Panc1 (cell line): Measurements from ENCODE around the gene SYTL1. TPM values are rescaled to one million over a fixed set of nuclear protein-coding genes. Genes with fewer than 3 reads are reported as not detected.

Experiments used
- ATAC-seq: fragments of 200-7000 bp; cut with Tn5 transposase; 2 replicates; pipeline ENCODE4 v1.9.1; 2020; ENCODE audit warnings: mild to moderate bottlenecking, moderate library complexity
- BruUV-seq: library from RNA; stranded (reverse); fragments of 400-500 nt; replicated peaks from 2 replicates; lab custom pipeline; 2021; lab: Mats Ljungman, UMichigan
- CTCF ChIA-PET: fragments of 300-600 bp; sonication (Branson Sonifier 250); formaldehyde crosslinking; loops from one replicate; lab custom pipeline; 2022; ENCODE audit warnings: antibody characterized with exemption; lab: Charles Lee
- POLR2A ChIA-PET: fragments of 300-600 bp; sonication (Branson Sonifier 250); formaldehyde crosslinking; loops from one replicate; lab custom pipeline; 2022; ENCODE audit warnings: antibody characterized with exemption; lab: Charles Lee
- DNase-seq: peaks from one replicate; pipeline ENCODE4 v3.0.0-alpha.2; 2010; ENCODE audit warnings: low read depth, low spot score
- H3K27ac ChIP-seq: 2 replicates; pipeline ENCODE4 v1.5.1; 2011; ENCODE audit warnings: mild to moderate bottlenecking, low read length, inconsistent platforms
- H3K27me3 ChIP-seq: fragments of 200-500 bp; sonication (Bioruptor generic); 2 replicates; pipeline ENCODE4 v1.6.0; 2014; ENCODE audit warnings: low read length, inconsistent platforms; ENCODE audit not compliant: control insufficient read depth, insufficient read depth
- H3K36me3 ChIP-seq: fragments of 200-500 bp; sonication (Bioruptor generic); 2 replicates; pipeline ENCODE4 v1.5.1; 2014; ENCODE audit warnings: inconsistent platforms, mild to moderate bottlenecking, low read length, moderate library complexity; ENCODE audit not compliant: control insufficient read depth, insufficient read depth
- H3K4me1 ChIP-seq: 2 replicates; pipeline ENCODE4 v1.5.1; 2011; ENCODE audit warnings: inconsistent platforms, mild to moderate bottlenecking, low read length, moderate library complexity; ENCODE audit not compliant: control insufficient read depth, insufficient read depth
- H3K4me3 ChIP-seq, 2 experiments: 2 replicates each; pipeline ENCODE4 v1.5.1; 2011 to 2012; ENCODE audit warnings: low read depth in 2 of 2, low read length in 2 of 2, mild to moderate bottlenecking in 2 of 2, inconsistent platforms in 1 of 2, moderate library complexity in 1 of 2
- H3K9me3 ChIP-seq: fragments of 200-500 bp; sonication (Bioruptor generic); 2 replicates; pipeline ENCODE4 v1.5.1; 2014; ENCODE audit warnings: low read depth, mild to moderate bottlenecking, inconsistent platforms, low read length, moderate library complexity; ENCODE audit not compliant: control insufficient read depth, insufficient read depth
- POLR2AphosphoS5 ChIP-seq: IDR thresholded peaks from 2 replicates; pipeline ENCODE4 v1.6.1; 2012; ENCODE audit warnings: mild to moderate bottlenecking, low read depth, low read length, moderate library complexity
- SIN3A ChIP-seq: IDR thresholded peaks from 2 replicates; pipeline ENCODE4 v1.6.1; 2012; ENCODE audit warnings: low read depth, mild to moderate bottlenecking, low read length, moderate library complexity, borderline replicate concordance; ENCODE audit not compliant: insufficient read depth
- TCF7L2 ChIP-seq: IDR thresholded peaks from 2 replicates; pipeline ENCODE4 v1.6.1; 2011; ENCODE audit warnings: mild to moderate bottlenecking, low read depth, low read length, inconsistent platforms
- in situ Hi-C: cut with HindIII; loops from 2 replicates; pipeline ENCODE4 v1.10.0; 2016; ENCODE audit warnings: low sequenced_read_pairs, low pct_unique_long_range_greater_than_20kb
- intact Hi-C: fragments of 100-400 bp; cut with micrococcal nuclease; formaldehyde crosslinking; loops from one replicate; pipeline ENCODE4 v1.10.0; 2022; ENCODE audit not compliant: unreplicated experiment
- total RNA-seq: library from RNA; stranded (reverse); gene quantifications from one replicate; pipeline ENCODE4 v1.2.1, GENCODE V29; 2021; ENCODE audit not compliant: unreplicated experiment
- TF ChIP-seq, protein P1 (sequence below): fragments of 450-650 bp; IDR thresholded peaks from 2 replicates; pipeline ENCODE4 v1.5.1; 2017; ENCODE audit warnings: mild to moderate bottlenecking
- TF ChIP-seq, protein P2 (sequence below), 2 experiments: IDR thresholded peaks; 2 replicates each; pipeline ENCODE4 v1.6.1; 2011 to 2012; ENCODE audit warnings: low read depth in 2 of 2, control low read depth in 1 of 2, low read length in 1 of 2, mild to moderate bottlenecking in 1 of 2, moderate library complexity in 1 of 2; ENCODE audit not compliant: insufficient read depth in 1 of 2

Gene SYTL1
- total RNA-seq, 1 experiment from 2014 or later: 2.4 TPM

DNA sequence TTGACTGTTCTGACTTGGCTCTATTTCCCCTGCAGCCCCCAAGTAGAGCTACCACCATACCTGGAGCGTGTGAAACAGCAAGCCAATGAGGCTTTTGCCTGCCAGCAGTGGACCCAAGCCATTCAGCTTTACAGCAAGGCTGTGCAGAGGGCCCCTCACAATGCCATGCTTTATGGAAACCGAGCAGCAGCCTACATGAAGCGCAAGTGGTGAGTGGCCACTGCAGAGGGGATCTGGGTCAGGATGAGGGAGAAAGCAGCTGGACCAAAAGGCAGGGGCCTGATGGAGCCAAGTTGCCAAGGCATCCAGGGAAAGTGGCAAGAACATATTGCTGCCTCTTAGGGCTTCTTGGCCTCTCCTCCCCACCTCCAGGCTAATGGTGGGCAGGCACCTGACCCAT is 43.9 kb upstream of the SYTL1 start:
- TF ChIP-seq SIN3A (no peak), POLR2AphosphoS5 (no peak), TCF7L2 (no peak)
- TF ChIP-seq, protein P1, sequence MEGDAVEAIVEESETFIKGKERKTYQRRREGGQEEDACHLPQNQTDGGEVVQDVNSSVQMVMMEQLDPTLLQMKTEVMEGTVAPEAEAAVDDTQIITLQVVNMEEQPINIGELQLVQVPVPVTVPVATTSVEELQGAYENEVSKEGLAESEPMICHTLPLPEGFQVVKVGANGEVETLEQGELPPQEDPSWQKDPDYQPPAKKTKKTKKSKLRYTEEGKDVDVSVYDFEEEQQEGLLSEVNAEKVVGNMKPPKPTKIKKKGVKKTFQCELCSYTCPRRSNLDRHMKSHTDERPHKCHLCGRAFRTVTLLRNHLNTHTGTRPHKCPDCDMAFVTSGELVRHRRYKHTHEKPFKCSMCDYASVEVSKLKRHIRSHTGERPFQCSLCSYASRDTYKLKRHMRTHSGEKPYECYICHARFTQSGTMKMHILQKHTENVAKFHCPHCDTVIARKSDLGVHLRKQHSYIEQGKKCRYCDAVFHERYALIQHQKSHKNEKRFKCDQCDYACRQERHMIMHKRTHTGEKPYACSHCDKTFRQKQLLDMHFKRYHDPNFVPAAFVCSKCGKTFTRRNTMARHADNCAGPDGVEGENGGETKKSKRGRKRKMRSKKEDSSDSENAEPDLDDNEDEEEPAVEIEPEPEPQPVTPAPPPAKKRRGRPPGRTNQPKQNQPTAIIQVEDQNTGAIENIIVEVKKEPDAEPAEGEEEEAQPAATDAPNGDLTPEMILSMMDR: no peak
- TF ChIP-seq, protein P2, sequence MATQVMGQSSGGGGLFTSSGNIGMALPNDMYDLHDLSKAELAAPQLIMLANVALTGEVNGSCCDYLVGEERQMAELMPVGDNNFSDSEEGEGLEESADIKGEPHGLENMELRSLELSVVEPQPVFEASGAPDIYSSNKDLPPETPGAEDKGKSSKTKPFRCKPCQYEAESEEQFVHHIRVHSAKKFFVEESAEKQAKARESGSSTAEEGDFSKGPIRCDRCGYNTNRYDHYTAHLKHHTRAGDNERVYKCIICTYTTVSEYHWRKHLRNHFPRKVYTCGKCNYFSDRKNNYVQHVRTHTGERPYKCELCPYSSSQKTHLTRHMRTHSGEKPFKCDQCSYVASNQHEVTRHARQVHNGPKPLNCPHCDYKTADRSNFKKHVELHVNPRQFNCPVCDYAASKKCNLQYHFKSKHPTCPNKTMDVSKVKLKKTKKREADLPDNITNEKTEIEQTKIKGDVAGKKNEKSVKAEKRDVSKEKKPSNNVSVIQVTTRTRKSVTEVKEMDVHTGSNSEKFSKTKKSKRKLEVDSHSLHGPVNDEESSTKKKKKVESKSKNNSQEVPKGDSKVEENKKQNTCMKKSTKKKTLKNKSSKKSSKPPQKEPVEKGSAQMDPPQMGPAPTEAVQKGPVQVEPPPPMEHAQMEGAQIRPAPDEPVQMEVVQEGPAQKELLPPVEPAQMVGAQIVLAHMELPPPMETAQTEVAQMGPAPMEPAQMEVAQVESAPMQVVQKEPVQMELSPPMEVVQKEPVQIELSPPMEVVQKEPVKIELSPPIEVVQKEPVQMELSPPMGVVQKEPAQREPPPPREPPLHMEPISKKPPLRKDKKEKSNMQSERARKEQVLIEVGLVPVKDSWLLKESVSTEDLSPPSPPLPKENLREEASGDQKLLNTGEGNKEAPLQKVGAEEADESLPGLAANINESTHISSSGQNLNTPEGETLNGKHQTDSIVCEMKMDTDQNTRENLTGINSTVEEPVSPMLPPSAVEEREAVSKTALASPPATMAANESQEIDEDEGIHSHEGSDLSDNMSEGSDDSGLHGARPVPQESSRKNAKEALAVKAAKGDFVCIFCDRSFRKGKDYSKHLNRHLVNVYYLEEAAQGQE (IDR thresholded peaks at IDR 0.05; ENCODE audit: insufficient read depth in 1 of 2, low read depth in 2 of 2, low read length in 1 of 2): no peak
- no peaks in the 10 kb centered on the region for H3K9me3 ChIP-seq
- H3K4me1 ChIP-seq: peaks cover 2% of the 10 kb centered on the region; the same call in 1 of the 2 replicates
- H3K4me3 ChIP-seq: no peak overlapping the region
- ATAC-seq: no peak
- no peak for DNase-seq
- CTCF ChIA-PET: interaction anchor here (0.6 to 1.7 kb wide), 2 partner anchors 97 to 120 kb away, joined by 3 to 4 read pairs; no protein-coding TSS in a partner anchor
- POLR2A ChIA-PET: no interaction called here
- H3K27ac ChIP-seq: no peak overlapping the region
- H3K27me3 ChIP-seq: no peaks in the 10 kb centered on the region
- intact Hi-C loops (no loop called here), in situ Hi-C loops (no loop called here)
- BruUV-seq: no TSS peak
- peaks cover 6% of the 10 kb centered on the region; the same call in 1 of the 2 replicates for H3K36me3 ChIP-seq

DNA sequence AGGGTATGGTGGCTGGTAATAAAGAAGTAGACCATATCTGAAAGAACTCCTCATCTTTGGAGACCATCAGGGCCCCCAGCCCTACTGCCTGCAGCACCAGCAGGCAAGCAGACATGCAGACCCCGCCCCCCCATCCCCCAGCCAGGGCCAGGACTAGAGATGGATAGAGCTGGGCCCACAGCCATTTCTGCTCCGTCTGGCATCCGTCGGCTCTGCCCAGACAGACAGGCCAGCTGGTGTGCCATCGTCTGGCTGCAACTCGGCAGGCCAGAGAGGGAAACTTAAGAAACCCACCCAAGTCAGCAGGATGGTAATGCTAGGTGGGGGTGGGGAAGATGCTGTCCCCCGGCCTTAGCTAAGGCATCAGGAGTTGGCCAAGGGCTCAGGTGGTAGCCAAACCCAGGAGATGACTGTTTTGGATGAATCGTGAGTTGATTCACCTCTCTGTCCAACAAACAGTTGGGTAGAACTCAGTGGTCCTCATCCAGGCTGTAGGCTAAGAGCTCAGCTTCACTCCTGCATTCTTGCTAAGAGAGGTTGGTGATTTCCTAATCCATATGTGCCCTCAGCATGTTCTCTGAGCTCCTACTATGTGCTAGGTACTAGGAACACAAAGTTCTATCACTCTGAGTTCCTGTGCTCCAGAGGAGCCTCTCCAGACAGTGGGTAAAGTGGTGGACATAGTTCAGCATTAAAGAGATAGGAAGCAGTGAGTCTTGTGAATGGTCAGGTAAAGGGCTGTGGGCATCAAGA is 43.0 kb upstream of the SYTL1 start:
- H3K36me3 ChIP-seq: peaks cover 6% of the 10 kb centered on the region; the same call in 1 of the 2 replicates
- BruUV-seq: no TSS peak
- in situ Hi-C loops (no loop called here), intact Hi-C loops (no loop called here)
- H3K9me3 ChIP-seq: no peaks in the 10 kb centered on the region
- POLR2A ChIA-PET: no interaction called here
- peaks cover 2% of the 10 kb centered on the region; the same call in 1 of the 2 replicates for H3K4me1 ChIP-seq
- CTCF ChIA-PET: interaction anchor here (0.5 to 2.2 kb wide), 5 partner anchors 89 to 422 kb away, joined by 3 to 10 read pairs (median 4); no protein-coding TSS in a partner anchor
- no peak for DNase-seq
- ATAC-seq: no peak
- no peak overlapping the region for H3K27ac ChIP-seq
- no peak for TF ChIP-seq TCF7L2
- TF ChIP-seq, protein P2 (IDR thresholded peaks at IDR 0.05; ENCODE audit: insufficient read depth in 1 of 2, low read depth in 2 of 2, low read length in 1 of 2): no peak
- TF ChIP-seq SIN3A: no peak
- TF ChIP-seq, protein P1: no peak
- TF ChIP-seq POLR2AphosphoS5: no peak
- H3K27me3 ChIP-seq: no peaks in the 10 kb centered on the region
- H3K4me3 ChIP-seq: no peak overlapping the region
